ENCODE measurements around the gene FILIP1L.

Gene FILIP1L

DNA sequence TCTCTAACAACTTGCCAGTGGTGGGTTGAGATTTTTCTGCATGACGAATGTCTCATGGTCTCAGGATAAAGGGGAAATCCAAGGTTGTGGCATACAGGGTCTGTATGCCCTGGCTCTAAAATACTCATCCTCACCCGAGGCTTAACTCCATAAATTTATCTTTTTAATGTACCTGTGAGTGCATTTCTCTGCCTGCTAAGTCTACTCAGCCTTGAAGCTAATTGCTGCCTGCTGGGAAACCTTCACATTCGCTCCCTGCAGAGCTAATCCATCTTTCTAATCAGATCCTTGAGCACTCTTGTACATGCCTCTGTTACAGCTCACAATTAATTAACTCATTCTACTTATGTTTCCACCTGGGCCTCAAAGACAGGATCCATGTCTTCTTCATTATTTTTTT lies 202.9 kb downstream of the FILIP1L start:
- no peak for DNase-seq

DNA sequence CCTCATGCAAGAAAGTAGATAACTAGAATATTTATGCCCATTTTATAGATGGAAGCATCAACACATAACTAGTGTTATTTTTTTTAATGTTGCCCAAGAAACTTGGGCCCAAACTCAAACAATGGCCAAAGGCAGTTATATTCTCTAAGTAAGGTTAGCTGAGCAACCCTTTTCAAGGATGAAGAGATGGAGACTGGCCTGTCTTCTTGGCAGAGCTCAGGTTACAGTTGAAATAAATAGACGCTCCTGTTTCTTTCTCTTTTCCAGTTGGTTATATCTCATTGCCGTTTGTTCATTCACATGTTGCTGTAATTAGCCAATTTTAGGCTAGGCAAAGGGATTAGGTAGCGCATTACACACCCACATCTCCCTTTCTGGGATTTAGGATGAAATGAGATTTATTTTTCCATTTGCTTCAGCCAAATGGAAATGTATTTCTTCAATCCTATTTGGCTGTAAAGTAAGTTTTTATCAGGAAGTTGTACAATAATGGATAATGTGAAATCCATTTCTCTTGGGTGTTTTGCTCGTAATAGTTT lies 203.5 kb downstream of the FILIP1L start:
- DNase-seq = no peak

DNA sequence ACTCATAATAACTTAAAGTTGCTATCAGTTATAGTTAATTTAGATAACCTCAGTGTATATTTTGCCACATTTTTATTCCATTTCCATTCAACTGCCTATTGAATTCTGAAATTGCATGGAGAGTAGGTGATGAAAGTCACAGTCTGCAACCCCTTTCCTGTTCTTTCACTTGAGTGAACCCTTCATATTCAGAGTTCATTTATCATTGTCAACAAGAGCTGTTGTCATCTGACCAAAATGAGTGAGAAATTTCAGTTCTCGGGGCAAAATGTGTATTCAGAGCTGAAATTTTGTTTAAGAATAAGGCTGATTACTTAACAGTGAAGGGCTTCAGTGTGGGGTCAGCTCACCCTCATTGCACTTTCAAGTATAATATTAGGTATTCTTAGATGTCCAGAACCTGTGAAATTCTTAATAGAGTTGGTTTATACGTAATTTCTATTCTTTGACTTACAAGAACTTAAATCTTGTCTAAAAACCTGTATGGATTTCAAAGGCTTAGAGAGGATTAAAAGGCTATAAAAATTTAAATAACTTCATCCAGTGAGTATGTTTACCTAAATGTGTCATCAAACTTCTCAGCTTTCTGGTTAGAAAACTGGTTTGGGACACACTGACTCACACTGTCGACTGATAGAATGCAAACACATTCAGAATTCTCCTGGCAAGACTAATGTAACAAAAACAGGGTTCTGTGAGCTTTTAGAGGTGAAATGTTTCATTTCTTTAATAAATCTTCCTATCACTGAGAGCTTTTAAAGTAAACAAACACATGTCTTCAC lies 204.4 kb downstream of the FILIP1L start:
- DNase-seq = no peak

DNA sequence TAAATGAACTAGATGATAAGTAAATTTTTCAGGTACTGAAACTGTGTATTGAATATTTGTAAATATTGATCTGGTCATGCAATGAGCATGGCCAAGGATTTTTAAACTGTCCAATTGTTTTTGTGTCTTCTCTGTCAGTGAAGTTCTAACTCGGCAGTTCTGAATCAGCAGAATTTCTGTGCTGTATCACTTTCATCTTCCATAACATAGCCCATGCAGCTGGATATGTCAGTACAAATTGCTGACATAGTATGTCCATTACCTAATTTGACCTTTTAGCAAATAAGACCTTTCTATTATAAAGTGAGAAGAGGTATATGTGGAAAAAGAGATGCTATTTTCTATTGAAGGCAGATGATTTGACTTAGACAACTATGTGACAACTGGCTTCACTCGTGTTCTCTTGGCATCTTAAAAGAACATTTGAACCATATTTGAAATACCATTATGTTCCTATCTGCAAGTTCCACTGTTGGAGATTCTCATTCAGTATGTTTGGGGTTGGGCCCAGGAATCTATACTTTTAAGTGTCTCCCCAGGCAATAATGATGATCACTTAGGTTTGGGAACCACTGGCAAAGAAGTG lies 206.2 kb downstream of the FILIP1L start:
- DNase-seq = no peak

DNA sequence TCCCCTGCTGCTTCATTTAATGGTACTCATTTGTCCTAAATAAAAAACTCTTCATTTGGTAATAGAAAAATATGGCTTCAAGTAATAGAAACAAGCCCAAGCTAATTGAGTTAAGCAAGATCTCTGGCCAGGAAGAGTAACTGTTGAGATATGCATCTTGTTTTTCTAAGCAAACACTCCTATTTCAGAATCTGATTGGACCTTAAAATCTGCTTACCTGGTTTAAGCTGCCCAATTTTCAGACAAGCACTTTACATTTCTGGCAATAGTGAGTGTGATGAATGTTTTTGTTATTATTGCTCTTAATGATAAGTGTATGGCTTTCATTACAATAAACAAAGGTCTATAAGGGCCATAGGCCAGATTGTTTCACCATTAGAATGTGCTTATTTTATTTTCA lies 210.4 kb downstream of the FILIP1L start:
- no peak for DNase-seq

DNA sequence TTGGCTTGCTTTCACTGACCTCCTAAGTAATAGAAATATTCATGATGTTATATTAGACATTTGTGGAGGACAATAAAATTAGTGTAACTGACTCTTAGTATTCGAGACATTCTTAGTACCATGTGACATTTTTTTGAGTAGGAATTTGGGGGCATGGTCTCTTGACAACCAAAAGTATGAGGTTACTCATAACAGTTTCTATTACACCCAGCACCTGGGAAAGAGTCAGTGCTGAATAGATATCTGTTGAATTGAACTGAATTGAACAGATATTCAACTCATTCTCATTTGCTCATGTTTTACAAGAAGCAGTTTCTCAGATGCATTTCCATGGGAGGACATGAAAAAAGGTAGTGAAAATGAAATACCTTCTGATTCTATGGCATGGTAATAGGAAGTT lies 212.2 kb downstream of the FILIP1L start:
- no peak for DNase-seq

DNA sequence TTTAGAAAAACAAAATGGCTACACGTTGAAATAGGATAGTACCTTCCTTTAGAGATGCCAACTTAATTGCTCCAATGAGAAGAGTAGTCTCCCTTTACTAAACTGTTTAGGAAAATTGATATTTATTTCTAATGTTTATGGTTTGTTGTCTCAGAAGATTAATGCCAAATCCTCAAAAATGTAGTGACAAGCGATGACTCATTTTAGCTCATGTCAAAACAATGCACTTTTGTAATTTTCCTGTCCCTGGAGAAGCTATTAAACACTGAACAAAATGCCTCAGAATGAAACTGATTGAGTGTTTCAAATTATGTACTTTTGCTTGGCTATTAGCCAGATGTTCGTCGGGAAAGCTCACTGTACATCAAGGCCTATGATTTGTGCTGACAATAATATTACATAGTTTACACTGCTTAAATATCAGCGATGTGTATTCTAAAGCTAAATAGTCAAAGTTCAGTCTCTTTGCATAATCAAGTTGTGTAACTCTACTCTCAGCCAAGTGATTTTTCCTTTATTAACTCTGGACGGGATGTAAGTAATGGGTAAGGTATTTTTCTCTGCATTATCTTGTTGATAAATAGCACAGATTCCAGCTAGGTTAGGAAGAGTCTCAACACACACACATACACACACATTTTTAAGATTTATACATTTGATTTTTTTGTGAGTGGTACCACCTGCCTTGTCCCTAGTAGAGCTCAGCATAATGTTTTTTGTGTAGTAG lies 212.9 kb downstream of the FILIP1L start:
- DNase-seq = no peak

DNA sequence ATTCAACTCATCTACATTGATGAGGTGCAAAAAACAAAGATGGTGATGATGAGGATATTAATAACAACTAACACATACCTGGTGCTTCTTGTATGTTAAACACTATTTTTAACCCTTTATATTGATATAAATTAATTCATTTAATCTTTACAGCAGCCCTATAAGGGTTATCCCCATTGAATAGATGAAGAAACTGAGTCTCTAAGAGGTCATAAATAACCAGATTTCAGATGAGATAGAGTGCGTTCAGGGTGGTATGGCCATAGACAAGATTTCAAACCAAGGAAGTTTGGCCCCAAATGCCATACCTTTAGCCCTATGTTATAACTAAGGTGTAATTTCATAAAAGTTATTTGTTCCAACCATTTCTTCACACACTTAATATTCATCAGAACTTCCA lies 214.1 kb downstream of the FILIP1L start:
- no peak for DNase-seq

DNA sequence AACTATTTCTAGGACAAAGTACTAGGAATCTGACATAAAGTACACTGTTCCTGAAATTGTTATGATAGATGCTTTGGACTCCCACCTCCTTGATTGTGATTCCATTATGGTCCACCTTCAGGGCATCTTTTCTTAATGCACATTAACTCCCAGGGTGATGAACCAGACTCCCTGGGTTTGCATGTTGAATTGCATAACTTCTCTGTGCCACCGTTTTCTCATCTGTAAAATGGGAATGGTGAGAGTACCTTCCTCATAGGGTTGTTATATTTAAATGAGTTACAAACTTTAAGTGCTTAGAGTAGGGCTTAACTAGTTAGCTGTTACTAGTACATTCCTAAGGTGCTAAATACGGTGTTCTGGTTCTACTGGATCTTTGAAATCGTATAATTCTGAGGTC lies 214.7 kb downstream of the FILIP1L start:
- no peak for DNase-seq

DNA sequence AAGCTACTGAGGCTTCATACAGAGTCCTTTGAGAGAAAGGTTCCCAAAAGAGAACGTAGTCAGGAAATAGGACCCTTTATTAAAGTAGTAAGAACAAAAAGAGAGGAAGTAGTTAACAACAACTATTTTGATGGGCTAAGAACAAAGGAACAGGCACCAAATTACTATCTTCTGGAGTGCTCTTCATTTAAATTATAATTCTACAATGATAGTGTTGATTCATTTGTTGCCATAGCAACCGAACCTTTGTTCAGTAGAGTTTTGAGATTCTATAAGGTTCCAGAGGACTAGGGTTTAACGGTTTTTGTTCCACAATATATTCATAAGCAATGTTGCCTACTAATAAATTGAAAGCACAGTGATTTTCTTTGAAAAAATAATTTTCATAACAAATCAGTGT lies 217.8 kb downstream of the FILIP1L start:
- DNase-seq = no peak

DNA sequence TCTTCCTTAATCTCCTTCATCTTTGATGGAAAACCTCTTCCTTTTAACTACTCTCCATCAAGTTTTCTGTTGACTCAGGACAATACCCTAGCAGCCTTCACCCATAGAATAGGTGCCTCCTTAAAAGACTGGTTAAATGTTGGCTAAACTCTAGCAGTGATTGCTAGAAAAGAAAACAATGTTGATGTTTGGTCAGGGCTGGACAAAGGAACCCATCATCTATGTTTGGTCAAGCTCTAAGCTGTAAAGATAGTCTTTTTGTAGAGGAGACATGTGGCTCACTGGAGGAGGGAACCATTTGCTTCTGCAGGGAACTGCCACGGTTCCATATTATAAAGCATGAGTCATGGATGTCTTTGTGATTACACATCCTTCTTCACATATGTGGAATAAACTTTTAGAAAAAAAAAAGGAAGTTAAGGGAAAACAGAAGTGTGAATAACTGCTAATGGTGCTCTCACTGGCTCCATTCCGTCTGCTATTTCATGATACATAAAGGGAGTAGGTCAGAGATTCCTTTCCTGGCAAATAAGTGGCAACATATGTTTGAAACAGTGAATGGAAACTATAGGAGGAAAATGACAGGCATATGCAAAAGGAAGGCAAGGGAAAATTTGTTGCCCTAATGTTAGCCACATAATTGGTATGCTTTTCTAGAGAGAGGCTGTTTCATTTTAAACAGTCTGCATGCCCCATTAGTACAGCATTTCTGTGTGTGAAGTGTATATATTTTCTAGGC lies 218.4 kb downstream of the FILIP1L start:
- no peak for DNase-seq

DNA sequence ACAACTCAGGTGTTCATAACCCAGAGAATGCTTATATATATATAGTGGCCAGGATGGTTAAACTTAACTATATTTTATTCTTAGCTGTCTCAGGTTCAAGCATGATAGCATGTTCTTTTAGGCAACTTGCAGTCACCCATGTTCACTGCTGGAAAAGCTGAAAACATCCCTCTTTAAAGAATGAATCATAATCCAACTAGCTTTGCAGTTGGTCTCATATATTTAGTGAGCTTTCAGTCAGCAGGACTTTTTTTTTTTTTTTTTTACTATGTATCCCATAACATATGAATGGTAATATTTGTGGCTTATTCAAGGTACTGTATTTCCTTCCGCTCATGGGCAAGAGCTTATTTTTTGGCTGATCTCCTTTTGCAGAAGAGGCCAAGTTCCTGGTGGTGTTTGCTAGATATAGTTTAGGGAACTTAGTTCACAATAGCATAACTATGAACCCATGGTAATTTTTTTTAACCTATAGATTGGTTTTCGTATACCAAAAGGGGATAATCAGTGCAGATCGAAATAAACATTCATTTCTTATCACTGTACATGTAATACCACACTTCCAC lies 219.1 kb downstream of the FILIP1L start:
- no peak for DNase-seq

DNA sequence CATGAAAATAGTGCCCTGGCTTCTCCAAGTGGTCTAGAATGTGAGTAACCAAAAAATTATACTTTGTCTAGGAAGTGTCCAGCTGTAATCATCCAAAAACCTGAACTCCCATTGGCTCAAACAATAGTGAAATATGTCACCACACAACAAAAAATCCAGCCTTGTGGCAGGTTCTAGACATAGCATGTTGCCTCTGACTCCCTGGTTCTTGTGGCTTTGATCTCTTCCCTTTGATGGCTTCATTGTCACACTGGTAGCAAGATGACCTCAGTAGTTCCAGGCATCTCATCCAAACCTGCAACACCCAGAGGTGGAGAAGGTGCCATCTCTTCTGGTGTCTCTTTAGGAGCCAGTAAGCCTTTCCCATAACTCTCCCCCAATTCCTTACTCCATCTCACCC lies 222.0 kb downstream of the FILIP1L start:
- no peak for DNase-seq

DNA sequence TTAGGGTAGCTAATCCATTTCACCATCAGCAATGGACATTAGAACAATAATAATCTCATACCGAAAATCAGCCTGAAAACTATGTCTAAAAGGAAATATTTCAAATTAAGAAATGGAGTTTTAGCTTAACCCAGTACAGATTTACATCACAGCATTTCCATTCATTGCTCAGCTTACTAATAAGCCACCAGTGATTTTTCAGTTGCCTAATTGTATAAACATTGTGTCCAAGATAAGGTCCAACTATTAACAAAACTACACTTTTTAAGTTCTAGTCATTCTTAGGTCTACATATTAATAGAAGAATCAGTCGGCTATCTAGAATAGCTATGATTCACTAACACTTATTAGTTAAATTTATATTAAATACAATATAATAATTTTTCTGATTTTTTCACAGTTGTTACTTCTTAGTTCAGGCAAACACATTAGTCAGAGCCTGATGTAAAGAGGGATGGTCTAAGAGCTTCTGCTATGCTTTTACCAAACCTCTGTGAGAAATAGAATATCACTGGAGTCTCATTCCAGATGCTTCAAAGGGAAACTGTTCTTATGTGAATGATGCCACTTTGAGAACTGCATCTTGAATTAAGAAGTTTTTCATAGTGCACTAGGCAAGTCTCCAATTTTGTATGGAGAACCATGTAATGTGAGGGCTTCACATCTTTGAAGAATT lies 222.6 kb downstream of the FILIP1L start:
- DNase-seq = no peak

DNA sequence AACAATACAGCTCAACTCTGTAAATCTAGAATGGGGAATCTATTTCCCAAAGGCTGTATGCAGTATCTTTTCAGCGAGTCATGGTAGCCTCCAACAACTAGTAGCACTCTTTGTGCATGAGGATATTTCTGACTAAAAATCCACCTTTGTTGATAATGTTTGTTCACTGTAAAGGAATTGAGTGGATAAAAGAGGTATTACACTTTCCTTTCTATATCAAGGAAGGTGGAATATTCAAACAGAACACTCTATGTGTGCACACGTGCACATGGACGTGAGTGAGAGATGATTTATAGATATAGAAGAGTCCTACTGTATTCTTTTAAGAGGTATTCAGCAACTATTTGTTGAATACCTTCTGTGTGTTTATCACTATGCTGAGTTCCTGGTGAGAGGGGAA lies 228.4 kb downstream of the FILIP1L start:
- no peak for DNase-seq

DNA sequence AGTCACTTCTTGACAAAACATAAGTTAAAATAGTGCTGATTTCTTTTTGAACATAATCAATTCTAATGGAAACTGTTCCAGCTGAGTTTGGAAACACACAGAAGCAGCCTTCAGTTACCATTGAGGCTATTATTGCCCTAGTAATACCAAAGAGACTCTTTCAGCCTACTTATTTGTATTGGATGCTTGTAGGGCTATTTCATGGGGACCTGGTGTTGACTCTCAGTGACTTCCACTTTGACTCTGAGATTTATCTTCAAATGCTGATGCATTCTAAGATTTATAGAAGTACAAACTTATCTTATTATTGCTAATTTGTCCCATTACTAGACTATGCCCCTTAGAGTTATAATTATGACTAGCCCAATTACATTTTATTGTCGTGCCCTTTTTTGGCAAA lies 229.2 kb downstream of the FILIP1L start:
- no peak for DNase-seq

DNA sequence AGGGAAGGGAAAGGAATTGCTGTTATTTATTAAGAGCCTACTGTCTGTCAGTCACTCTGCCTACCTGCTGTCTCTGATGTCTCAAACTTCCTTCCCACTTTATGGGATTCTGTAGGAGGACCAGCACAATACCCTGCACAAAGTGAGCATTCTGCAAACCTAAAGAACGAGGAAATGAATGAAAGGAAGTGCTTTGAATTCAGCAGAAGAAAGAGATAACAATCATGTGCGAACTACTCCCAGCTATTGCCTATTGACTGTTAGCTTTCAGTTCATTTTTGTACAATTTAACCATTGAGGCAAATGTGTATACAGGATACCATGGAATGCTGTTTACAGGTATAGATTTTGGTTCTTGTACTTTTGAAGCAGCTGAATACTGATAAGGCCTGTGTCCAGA lies 229.8 kb downstream of the FILIP1L start:
- DNase-seq = no peak

DNA sequence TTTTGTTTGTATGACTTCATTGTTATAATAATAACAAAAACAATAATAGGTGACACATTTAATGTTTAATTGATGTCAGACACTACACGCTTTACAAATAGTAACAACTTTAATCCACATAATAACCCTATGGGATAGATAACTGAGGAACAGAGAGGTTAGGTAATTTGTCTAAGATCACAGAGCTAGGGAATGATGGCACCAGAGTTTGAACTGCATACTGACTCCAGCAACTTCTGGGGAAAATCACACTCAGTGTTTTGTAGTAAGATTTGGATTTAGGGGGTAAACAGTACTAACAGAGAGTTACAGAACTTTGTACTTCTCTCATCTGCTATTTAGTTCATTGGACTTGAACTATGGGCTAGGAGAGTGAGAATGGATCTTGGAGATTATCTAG lies 230.6 kb downstream of the FILIP1L start:
- DNase-seq = no peak

DNA sequence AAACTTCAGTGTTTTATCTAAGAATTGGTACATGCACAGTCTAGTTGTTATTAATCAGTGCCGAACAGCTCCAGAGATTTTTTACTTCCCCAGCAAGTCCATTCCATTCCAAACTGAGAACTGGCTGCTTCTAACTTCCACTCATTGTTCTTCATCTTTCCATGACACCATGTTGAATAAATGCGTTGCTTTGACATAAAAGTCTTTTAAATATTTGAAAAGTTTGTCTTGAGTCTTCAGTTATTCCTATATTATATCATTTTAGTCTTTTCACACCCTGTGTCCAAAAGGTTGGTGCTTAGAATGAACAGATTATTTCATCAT lies 231.2 kb downstream of the FILIP1L start:
- DNase-seq = no peak

DNA sequence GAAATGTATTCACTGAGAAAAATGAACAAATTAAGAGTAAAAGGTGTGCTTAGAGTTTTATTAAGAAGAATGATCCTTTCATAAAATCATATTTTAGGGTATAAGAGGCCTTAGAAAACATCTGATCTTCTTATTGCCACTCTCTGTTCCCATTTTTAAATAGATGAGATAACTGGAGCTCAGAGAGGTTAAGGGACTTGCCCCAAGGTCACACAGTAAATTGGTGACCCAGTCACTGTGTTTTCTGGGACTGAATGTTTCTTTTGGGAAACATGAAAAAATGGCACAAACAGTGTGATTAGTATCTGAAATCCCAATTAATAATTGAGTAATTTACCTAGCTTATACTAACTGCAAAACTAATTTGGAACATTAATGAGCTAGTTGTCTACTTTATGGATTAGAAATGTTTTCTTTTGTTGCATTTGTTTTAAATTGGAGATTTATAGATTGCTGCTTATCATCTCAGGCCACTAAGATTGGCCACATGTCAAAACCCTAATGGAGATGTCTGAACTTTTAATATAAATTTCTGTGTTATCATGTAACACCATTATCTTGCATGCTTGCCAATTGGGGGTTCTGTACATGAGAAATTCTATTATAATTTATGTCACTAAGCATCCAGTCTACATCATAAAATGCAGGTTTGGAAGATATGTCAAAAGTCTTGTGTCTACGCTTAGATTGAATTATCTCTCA lies 231.7 kb downstream of the FILIP1L start:
- no peak for DNase-seq

DNA sequence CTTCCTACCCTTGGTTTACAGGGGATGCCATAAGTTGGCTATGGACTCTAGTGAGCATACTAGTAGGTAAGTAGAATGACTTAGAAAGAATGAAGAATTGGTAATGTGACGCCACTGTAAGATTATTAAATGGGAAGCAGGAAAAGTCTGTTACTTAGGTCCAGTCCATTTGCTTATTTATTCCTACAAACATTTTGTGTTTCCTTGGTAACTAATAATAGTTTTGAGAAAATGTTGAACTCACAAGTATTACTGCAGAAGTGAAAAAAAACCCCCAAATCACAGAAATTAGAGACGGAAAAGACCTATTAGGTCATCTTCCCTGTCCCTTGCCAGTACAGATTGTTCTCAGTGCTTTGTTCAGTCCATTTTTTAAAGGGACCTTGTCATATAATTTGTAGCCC lies 233.2 kb downstream of the FILIP1L start:
- no peak for DNase-seq

DNA sequence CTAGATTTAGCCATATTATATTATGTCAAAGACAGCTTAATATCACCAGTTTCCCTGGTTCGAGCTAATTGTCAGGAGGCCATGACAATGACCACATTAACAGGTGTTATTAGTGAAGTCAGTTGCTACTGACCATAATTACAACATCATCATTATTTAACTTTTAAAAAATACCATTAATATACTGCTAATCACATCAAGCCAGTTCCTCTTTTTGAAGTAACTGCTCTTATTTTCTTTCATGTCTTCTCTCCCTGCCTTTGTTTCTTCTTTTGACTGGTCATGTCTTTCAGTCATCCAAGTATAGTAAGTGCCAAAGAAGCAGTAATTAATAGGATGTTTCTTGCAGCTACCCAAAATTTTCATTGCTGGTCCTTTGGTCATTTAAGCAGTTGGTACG lies 235.0 kb downstream of the FILIP1L start:
- no peak for DNase-seq
